ENCODE data around the gene NTNG2.
A peak's percentile ranks its signal among the peaks of the same experiment; 100 is the strongest.

Gene NTNG2

DNA sequence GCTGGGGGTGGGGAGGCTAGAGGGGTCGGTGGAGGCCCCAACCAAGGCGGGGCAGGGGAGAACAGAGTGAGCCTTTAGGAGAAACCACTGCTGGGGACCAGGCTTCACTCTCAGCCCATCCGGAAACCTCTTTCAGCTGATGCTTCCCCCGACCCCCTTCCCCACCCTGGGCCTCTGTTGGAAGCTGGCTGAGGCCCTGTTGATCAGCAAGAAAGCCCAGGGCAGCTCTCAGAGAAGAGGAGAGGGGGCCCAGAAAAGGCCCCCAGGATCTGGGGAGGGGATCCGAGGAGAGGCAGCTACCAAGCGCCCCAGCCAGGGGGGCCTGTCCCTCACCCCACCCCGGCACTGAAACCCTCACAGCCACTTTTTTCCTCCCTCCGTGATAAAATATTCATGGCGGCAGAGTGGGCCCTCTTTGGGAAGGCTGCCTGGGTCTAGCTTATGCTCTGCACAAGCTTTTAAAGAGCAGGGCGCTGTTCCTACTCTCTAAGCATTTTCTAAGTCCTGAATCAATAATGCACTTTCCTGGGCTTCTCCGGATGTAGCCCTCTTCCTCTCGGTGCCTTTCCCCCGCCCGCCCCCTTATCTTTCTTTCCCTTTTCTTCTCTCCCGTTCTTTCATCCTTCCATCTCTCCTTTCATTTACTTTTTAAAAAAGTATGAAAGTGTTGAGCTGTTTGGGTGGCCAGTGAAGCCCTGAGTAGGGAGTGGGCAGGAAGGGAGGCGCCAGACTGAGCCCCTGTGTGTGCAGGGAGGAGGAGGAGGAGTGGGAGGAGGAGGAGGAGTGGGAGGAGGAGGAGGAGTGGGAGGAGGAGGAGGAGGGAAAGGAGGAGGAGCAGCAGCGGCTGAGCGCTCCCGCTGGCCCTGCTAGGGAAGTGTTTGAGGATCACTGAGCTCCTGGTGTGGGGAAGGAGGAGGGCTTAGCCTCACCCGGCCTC lies 23.5 kb downstream of the NTNG2 start:
- ChIA-PET POLR2A (interaction anchor here (0.6 to 2.3 kb wide), 4 partner anchors 22 to 350 kb away, joined by 3 to 12 read pairs (median 3); no protein-coding TSS in a partner anchor), CTCF (interaction anchor here (0.6 to 5.0 kb wide), 8 partner anchors 15 to 1077 kb away, joined by 3 to 34 read pairs (median 4); no protein-coding TSS in a partner anchor)
- no peak overlapping the region for H3K4me3 ChIP-seq (ENCODE audit: low read depth, low read length)
- no peaks in the 10 kb centered on the region for H3K36me3 ChIP-seq (ENCODE audit: control insufficient read depth in 2 of 2, insufficient read depth in 1 of 2, low read length in 2 of 2)
- no peaks in the 10 kb centered on the region for H3K4me1 ChIP-seq (ENCODE audit: control insufficient read depth, insufficient read depth, low read length)
- no peaks in the 10 kb centered on the region for H3K9me3 ChIP-seq (ENCODE audit: control insufficient read depth, insufficient read depth, low read depth, low read length)
- TF ChIP-seq ZBTB20 (tag by site-specific recombination; IDR thresholded peaks at IDR 0.05) (peak; percentile 62; the same call in 1 of the 2 replicates), ZNF366 (tag by site-specific recombination; conservative IDR thresholded peaks at IDR 0.05) (peak; percentile 74), ZNF112 (tag by site-specific recombination; IDR thresholded peaks at IDR 0.05) (no peak), ZNF544 (tag by site-specific recombination; IDR thresholded peaks at IDR 0.05) (no peak), WT1 (tag by site-specific recombination; IDR thresholded peaks at IDR 0.05) (peak; percentile 86), EGR2 (tag by site-specific recombination; IDR thresholded peaks at IDR 0.05; ENCODE audit: low read depth) (peak; percentile 99), PRDM1 (tag by site-specific recombination; IDR thresholded peaks at IDR 0.05) (peak; percentile 62; the same call in 1 of the 2 replicates), ZFHX2 (tag by site-specific recombination; conservative IDR thresholded peaks at IDR 0.05) (peak; percentile 97)
- TF ChIP-seq, protein P1, sequence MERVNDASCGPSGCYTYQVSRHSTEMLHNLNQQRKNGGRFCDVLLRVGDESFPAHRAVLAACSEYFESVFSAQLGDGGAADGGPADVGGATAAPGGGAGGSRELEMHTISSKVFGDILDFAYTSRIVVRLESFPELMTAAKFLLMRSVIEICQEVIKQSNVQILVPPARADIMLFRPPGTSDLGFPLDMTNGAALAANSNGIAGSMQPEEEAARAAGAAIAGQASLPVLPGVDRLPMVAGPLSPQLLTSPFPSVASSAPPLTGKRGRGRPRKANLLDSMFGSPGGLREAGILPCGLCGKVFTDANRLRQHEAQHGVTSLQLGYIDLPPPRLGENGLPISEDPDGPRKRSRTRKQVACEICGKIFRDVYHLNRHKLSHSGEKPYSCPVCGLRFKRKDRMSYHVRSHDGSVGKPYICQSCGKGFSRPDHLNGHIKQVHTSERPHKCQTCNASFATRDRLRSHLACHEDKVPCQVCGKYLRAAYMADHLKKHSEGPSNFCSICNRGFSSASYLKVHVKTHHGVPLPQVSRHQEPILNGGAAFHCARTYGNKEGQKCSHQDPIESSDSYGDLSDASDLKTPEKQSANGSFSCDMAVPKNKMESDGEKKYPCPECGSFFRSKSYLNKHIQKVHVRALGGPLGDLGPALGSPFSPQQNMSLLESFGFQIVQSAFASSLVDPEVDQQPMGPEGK (tag by site-specific recombination; IDR thresholded peaks at IDR 0.05): no peak
- TF ChIP-seq, protein P2, sequence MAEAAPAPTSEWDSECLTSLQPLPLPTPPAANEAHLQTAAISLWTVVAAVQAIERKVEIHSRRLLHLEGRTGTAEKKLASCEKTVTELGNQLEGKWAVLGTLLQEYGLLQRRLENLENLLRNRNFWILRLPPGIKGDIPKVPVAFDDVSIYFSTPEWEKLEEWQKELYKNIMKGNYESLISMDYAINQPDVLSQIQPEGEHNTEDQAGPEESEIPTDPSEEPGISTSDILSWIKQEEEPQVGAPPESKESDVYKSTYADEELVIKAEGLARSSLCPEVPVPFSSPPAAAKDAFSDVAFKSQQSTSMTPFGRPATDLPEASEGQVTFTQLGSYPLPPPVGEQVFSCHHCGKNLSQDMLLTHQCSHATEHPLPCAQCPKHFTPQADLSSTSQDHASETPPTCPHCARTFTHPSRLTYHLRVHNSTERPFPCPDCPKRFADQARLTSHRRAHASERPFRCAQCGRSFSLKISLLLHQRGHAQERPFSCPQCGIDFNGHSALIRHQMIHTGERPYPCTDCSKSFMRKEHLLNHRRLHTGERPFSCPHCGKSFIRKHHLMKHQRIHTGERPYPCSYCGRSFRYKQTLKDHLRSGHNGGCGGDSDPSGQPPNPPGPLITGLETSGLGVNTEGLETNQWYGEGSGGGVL (tag by site-specific recombination; IDR thresholded peaks at IDR 0.05): peak; percentile 67
- TF ChIP-seq, protein P3, sequence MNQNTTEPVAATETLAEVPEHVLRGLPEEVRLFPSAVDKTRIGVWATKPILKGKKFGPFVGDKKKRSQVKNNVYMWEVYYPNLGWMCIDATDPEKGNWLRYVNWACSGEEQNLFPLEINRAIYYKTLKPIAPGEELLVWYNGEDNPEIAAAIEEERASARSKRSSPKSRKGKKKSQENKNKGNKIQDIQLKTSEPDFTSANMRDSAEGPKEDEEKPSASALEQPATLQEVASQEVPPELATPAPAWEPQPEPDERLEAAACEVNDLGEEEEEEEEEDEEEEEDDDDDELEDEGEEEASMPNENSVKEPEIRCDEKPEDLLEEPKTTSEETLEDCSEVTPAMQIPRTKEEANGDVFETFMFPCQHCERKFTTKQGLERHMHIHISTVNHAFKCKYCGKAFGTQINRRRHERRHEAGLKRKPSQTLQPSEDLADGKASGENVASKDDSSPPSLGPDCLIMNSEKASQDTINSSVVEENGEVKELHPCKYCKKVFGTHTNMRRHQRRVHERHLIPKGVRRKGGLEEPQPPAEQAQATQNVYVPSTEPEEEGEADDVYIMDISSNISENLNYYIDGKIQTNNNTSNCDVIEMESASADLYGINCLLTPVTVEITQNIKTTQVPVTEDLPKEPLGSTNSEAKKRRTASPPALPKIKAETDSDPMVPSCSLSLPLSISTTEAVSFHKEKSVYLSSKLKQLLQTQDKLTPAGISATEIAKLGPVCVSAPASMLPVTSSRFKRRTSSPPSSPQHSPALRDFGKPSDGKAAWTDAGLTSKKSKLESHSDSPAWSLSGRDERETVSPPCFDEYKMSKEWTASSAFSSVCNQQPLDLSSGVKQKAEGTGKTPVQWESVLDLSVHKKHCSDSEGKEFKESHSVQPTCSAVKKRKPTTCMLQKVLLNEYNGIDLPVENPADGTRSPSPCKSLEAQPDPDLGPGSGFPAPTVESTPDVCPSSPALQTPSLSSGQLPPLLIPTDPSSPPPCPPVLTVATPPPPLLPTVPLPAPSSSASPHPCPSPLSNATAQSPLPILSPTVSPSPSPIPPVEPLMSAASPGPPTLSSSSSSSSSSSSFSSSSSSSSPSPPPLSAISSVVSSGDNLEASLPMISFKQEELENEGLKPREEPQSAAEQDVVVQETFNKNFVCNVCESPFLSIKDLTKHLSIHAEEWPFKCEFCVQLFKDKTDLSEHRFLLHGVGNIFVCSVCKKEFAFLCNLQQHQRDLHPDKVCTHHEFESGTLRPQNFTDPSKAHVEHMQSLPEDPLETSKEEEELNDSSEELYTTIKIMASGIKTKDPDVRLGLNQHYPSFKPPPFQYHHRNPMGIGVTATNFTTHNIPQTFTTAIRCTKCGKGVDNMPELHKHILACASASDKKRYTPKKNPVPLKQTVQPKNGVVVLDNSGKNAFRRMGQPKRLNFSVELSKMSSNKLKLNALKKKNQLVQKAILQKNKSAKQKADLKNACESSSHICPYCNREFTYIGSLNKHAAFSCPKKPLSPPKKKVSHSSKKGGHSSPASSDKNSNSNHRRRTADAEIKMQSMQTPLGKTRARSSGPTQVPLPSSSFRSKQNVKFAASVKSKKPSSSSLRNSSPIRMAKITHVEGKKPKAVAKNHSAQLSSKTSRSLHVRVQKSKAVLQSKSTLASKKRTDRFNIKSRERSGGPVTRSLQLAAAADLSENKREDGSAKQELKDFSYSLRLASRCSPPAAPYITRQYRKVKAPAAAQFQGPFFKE (tag by site-specific recombination; IDR thresholded peaks at IDR 0.05; ENCODE audit: borderline replicate concordance): no peak
- TF ChIP-seq, protein P4, sequence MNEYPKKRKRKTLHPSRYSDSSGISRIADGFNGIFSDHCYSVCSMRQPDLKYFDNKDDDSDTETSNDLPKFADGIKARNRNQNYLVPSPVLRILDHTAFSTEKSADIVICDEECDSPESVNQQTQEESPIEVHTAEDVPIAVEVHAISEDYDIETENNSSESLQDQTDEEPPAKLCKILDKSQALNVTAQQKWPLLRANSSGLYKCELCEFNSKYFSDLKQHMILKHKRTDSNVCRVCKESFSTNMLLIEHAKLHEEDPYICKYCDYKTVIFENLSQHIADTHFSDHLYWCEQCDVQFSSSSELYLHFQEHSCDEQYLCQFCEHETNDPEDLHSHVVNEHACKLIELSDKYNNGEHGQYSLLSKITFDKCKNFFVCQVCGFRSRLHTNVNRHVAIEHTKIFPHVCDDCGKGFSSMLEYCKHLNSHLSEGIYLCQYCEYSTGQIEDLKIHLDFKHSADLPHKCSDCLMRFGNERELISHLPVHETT (tag by site-specific recombination; IDR thresholded peaks at IDR 0.05): no peak
- TF ChIP-seq, protein P5, sequence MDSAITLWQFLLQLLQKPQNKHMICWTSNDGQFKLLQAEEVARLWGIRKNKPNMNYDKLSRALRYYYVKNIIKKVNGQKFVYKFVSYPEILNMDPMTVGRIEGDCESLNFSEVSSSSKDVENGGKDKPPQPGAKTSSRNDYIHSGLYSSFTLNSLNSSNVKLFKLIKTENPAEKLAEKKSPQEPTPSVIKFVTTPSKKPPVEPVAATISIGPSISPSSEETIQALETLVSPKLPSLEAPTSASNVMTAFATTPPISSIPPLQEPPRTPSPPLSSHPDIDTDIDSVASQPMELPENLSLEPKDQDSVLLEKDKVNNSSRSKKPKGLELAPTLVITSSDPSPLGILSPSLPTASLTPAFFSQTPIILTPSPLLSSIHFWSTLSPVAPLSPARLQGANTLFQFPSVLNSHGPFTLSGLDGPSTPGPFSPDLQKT (IDR thresholded peaks at IDR 0.05; ENCODE audit: borderline replicate concordance, low read depth, low read length): no peak
- no peak overlapping the region for H3K27ac ChIP-seq (ENCODE audit: extremely low read depth, low read depth, low read length)
